GM21515 (cell line): ENCODE measurements around the gene MPDZ.
"Not testable (repeated sequence)": the region's sequence is repeated elsewhere in the genome, so short reads cannot be mapped to it uniquely, and the experiment has no call there.

Experiments used
- ATAC-seq: cut with Tn5 transposase; IDR thresholded peaks from one replicate; pipeline ENCODE4 v1.9.1; 2021; ENCODE audit not compliant: unreplicated experiment

Gene MPDZ

DNA sequence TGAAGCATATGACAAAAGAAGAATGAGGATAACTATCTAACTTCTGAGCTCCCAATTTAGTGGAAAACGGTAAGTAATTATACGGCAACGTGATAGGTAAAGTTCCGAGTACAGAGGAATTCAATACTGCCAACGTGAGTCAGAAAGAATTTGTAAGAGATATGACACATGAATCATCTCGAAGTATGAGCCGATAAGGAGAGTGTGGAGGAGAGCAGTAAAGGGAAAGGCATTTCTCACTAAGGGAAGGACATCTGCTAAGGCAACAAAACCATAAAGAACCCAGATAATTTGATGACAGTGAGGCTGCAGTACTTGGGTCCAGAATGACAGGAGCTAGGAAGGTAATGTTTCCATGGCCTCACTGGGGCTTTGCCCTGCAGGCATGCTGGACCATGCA, 11.0 kb downstream of the MPDZ start:
- no peak for ATAC-seq

DNA sequence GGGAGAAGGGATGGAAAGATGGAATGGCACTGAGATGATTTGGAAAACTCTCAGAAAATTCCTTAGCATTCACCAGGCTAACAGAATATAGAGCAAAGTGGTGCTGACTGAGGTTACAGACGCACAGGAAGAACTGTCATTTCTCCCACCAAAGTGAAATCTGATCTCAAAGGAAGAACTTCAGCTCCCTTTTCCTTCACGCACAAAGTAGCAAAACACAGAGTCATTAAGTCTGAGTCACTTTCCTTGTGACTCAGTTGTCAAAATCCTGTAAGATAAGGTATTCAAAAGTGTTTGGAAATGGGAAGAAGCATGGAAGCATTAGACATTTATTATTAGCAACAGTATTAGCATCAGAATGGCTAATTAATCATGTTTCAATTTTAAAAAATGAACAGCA, 11.7 kb downstream of the MPDZ start:
- no peak for ATAC-seq

- ATAC-seq: no peak
These were observed 13.3 kb downstream of the MPDZ start for GRCh38 chr9:13266167-13266566.

- ATAC-seq: no peak
These were observed 14.7 kb downstream of the MPDZ start for GRCh38 chr9:13264788-13265187.

DNA sequence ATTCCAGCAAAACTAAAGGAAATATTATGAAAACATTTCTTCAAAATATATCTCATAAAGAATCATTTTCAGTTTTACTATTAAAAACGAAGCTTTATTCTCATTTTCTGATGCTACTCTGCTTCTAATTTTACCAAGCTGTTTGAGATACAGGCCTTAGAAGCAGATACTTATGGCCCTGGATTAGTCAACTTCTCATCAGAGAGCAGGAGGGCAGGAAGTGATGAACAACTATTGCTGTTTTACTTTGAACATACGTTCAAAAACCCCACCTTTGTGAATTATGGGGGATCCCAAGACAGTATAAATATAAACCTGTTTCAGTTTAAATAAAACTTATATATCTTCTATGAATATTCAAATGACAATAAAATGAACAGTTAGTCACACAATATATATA, 16.0 kb downstream of the MPDZ start:
- no peak for ATAC-seq

GRCh38 chr9:13252852-13253251, 26.6 kb downstream of the MPDZ start:
- ATAC-seq: no peak

GRCh38 chr9:13244181-13244580, 35.3 kb downstream of the MPDZ start:
- no peak for ATAC-seq

- ATAC-seq: no peak
These were observed 38.2 kb downstream of the MPDZ start for GRCh38 chr9:13241283-13241682.

DNA sequence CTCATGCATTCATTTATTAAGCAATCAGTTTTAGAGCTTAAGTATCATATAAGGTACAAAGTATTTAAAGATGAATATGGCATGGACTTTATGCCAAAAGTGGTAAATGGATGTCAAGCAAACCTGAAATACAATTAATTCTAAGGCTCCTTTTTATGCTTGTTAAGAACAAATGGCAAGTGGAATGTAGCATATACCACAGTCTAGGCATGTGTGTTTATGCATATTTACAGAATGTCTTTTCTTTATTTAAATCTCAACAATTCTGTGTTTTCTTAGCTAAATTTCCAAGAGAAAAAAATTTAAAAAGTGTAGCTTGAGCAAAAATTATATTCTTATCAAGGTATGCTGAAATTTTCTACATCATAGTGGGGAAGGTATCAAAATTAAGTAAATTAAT, 39.8 kb downstream of the MPDZ start:
- ATAC-seq: no peak

GRCh38 chr9:13239208-13239607, 40.3 kb downstream of the MPDZ start:
- no peak for ATAC-seq

GRCh38 chr9:13234932-13235331, 44.6 kb downstream of the MPDZ start:
- no peak for ATAC-seq

DNA sequence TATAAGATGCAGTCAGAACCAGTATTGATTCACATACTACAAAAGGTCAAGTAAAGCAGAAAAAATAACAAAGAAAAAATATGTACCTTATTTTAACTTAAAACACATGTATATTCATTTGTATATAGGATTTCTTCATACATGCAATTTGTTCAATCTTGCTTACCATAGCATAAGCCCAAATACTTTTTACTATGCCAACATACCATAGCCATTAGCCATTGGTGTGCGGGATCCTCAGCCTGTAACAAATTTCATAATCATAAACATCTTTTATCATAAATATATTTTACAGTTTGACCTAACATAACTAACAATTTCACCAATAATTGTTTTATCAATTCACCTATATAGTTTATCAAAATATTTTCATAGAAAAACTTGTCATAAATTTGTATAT, 51.1 kb downstream of the MPDZ start:
- ATAC-seq: no peak

GRCh38 chr9:13224366-13224765, 55.1 kb downstream of the MPDZ start:
- ATAC-seq: no peak

- not testable (repeated sequence) for ATAC-seq
These were observed 56.8 kb downstream of the MPDZ start for GRCh38 chr9:13222733-13223132.

- ATAC-seq: no peak
These were observed 57.8 kb downstream of the MPDZ start for GRCh38 chr9:13221741-13222140.

DNA sequence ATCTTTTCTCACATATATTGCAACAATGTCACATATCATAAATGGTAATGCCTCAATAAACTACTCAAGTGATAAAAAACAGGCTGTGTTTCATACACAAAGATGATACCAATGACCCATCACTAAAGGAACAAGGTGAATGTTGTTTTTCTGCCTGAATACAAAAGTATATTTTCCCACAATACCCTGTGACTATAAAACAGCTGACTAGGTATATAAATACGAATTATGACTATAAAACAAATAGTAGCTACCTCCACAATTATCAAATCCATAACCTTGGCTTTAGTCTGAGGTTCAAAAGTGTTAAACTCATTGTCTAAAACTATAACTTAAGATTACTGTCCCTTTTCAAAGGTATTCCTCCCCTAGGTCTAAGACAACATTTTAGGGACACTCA, 58.7 kb downstream of the MPDZ start:
- no peak for ATAC-seq

GRCh38 chr9:13215791-13216554, 63.5 kb downstream of the MPDZ start:
- no peak for ATAC-seq

GRCh38 chr9:13213998-13214397, 65.5 kb downstream of the MPDZ start:
- no peak for ATAC-seq

DNA sequence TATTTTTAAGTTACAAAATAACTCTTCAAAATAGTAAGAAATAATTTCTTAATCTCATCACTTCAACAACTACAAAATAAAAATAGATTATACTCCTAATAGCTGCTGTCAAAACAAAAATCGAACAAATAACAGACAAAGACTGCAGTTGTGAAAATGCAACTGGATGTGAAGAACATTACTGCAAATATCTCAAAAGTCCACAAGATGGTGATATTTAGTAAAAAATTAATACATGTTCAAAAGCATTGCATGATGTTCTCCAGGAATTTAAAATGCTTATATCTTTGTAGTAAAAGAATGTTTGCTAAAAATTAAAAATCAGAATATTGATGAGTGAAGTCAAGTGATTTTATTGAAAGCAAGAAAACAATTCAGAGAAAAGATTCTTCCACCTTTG, 66.2 kb downstream of the MPDZ start:
- ATAC-seq: no peak

GRCh38 chr9:13210306-13210705, 69.2 kb downstream of the MPDZ start:
- no peak for ATAC-seq

GRCh38 chr9:13209498-13209897, 70.0 kb downstream of the MPDZ start:
- no peak for ATAC-seq

- ATAC-seq: no peak
These were observed 73.7 kb downstream of the MPDZ start for GRCh38 chr9:13205824-13206223.

DNA sequence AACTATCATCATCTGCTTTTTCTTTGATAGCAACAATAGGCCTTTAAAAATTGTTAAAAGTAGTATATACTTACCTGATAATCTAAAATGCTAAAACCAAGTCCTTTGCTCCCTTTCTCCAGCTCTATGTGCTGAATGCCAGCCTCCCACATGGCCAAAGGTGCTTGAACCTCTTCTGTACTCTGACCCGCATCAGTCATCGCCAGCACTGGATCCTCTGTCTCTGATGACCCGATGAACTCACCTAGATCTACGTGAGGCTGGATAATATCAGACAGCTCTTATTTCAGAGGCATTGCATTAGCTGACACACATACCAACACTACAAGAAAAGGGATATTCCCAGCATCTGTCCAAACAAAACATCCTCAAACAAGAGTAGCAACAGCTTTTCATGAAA, 89.5 kb downstream of the MPDZ start:
- no peak for ATAC-seq
